Hippocampal formation (tissue), 2 donors: ENCODE results near the gene TMEM41B.
"Not testable (repeated sequence)": the region's sequence is repeated elsewhere in the genome, so short reads cannot be mapped to it uniquely, and the experiment has no call there.

Experiments
- DNase-seq, 2 donors: peaks; one replicate each; lab custom pipeline; 2025; lab: John Stamatoyannopoulos, UW

TMEM41B gene, protein sequence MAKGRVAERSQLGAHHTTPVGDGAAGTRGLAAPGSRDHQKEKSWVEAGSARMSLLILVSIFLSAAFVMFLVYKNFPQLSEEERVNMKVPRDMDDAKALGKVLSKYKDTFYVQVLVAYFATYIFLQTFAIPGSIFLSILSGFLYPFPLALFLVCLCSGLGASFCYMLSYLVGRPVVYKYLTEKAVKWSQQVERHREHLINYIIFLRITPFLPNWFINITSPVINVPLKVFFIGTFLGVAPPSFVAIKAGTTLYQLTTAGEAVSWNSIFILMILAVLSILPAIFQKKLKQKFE

DNA sequence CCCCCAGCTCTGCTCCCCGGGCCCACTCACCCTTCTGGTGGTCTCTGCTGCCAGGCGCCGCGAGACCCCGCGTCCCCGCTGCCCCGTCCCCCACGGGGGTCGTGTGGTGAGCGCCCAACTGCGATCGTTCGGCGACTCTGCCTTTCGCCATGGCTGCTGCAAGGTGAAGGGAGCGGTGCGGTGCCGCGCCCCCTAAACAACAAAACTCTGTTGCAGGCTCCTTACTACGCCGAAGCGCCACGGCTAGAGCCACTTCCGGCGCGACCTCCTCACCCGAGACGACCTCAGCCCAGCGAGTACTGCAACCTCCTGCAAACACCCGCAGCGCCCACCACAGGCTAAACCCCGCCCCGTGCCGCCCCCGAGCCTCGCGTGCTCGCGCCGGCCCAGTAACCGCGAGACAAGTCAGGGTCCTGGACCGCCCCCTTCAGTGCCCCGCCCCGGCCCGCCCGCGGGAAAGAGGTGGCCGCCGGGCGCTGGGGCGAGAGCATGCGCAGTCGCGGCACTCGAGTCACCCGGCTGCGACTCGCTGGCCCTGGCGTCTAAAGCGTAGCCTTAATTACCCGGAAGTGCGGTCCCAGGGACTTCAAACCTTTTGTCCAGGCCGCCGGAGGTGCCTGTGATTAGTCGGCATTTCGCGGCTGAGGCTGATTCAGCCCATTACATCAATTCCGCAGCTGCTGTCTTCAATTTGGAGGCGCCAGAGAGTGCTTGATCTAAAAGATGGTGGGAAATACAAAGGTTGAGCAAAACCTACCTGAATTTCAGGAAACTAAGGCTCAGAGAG is at the start of gene TMEM41B:
Gene TMEM41B, minus strand, starts transcription at position 303 of the 787 bp plus-strand sequence. Its CDS starts 152 bp downstream, at position 151.
- DNase-seq = peak; percentile 96 to 97

DNA sequence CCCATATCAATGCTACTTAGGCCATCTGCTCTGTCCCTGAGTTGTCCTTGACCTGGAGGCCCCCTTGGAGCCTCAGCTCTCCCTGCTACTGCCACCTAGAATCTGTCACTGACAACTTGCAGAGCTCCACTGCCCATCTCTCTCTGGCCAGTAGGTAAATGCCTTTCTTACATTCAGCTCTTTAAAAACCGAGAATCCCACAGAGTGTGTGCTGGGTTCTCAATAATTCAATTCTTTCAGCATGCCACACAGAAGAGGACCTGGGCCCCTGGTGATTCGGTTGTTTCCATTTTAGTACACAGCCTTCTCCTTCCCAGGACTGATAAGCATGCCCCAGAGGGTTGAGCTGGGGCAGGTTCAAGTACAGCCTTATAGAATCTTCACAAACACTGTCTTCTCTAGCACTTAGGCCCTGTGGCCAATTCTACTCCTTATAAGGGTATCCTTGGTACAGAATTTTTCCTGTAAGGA is 48.0 kb upstream of the TMEM41B start:
- DNase-seq = no peak

DNA sequence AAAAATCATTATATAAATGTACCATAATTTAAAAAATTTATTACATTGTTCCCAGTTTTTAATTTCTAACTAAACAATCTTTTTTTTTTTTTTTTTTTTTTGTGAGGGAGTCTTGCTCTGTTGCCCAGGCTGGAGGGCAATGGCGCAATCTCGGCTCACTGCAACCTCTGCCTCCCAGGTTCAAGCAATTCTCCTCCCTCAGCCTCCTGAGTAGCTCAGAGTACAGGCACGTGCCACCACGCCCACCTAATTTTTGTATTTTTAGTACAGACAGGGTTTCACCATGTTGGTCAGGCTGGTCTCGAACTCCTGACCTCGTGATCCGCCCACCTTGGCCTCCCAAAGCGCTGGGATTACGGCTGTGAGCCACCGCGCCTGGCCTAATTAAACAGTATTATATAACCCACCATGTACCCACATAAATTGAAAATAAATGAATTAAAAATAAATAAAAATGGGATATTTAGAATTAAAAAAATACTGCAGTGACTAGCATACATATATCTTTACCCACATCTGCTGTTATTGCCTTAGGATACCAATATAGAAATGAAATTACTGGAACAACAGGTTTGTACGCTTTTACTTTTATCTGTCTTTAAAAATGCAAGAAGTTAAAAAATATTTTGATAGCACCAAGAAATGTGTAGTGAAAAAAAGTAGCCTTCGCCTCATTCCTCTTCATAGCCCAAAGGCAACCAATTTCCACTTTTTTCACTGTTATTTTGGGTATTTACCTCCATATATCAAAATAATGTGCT is 46.6 kb upstream of the TMEM41B start:
- not testable (repeated sequence) for DNase-seq

DNA sequence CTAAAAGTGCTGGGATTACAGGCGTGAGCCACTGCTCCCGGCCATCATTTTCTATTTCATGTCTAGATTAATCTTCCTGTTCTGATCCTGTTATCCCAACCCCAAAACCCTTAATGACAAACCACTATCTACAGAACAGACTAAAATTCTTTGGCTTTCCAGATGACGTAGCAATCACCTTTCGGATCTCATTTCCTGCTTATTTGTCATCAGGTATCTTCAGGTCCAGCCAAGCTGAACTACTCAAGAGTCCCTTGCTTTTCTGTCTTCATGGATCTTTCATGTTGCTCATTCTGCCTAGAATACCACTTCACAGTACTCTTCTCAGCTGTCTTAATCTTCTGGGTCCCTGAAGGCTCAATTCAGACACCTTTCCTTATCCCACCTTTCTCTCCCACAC is 42.6 kb upstream of the TMEM41B start:
- no peak for DNase-seq

DNA sequence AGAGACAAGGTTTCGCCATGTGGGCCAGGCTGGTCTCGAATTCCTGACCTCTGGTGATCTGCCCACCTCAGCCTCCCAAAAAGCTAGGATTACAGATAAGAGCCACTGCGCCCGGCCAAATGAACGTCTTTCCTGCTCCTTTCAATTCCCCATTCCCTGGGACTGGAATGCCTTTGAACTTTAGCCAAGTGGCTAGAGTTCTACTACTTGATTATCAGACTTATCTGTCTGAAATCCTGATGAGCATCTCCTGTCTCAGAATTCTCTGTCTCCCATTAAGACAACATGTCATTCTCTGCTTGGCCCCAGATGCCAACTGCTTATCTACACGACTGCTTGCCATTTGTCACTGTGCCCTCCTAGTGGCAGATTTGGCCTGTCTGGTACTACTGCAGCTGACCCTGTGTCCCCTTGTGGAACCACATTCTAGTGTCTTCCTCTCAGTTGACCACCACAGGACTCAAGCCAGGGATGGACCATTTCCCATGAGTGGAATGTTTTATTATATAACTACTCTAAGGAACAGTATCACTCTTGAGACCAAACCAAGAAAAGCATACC is 37.0 kb upstream of the TMEM41B start:
- no peak for DNase-seq

DNA sequence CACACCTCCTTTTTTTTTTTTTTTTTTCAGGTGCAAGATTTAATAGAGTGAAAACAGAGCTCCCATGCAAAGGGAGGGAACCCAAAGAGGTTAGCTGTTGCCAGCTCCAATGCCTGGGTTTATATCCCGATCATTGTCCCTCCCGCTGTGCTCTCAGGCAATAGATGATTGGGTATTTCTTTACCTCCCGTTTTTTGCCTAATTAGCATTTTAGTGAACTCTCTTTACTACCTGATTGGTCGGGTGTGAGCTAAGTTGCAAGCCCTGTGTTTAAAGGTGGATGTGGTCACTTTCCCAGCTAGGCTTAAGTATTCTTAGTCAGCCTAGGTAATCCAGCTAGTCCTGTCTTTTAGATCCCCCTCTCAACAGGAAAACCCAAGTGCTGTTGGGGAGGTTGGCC is 33.4 kb upstream of the TMEM41B start:
- DNase-seq = not testable (repeated sequence)

DNA sequence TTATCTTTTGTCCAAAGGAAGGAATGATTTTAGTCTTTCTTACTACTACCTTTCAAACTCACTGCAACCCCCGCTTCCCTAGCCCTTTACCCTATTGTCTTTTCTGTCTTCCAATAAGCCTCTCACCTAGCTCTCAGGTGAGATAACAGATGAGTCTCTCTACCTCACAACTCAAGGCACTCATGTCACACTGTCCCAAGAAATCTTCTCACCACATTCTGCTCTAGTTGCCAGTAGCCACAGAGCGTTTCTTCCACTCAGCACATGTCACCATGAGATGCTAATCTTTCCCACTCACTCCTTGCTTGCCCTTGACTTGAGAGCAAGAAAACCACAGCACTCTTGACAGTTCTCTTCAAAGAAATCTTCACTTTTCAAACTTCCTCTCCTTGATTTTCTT is 32.7 kb upstream of the TMEM41B start:
- no peak for DNase-seq

DNA sequence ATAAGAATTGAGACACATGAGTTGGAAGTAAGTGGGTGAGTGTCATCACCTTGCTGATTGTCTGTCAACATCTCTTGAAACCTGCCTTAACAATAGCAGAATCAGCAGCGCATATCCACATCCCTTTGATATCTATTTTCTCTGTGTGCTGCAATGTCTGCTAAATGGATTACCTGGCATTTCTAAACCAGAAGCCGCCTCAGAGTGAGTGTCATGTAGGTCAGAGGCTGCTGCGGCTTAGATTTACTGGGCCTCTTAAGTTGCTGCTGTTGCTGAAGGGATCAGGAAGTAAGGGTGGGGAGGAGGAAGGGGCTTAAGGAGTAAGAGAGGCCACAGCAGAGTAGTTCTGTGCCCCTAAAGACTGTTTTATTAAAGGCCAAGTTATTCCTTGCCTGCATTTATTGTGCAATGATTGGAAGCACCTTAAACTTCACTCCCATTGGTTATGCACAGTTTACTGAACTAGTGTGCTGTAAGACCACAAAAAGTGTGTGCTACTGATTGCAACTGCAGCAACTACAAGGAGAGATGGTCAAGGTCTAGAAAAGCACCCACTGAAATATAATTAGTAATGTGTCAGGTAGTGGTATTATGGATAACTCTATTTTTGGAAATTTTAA is 29.8 kb upstream of the TMEM41B start:
- DNase-seq = no peak

DNA sequence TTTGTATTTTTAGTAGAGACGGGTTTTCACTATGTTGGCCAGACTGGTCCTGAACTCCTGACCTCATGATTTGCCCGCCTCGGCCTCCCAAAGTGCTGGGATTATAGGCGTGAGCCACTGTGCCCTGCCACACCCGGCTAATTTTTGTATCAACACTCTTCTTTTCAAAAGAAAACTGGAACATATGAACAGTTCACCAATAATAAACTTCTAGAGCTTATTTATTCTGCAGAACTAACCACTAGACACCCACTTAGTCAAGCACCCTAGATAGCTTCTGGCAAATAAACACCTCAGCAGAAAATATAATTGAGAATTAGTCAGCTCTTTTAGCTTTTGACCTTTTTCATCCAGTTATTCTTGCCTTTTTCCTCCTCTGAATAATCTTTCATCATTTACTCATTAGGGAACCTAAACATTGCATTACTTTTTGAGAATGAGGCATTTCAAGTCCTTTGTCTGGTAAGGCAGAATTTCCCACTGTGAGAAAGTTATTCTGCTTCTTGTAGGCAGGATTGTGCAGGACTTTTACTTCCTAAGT is 27.3 kb upstream of the TMEM41B start:
- no peak for DNase-seq

DNA sequence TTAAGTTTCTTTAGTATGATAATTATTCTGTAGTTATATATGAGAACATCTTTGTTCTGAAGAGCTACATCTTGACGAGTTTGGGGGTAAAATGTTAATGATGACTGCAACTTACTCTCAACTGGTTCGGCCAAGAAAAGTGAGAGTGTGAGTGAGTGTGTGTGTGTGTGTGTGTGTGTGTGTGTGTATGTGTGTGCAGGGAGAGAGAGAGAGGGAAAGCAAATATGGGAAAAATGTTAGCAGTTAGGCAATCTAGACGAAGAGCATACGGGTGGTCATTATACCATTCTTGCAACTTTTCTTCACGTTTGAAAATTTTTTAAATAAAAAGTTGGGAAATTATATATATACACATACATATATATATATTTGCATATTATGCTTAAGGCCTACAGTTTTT is 18.3 kb upstream of the TMEM41B start:
- no peak for DNase-seq

DNA sequence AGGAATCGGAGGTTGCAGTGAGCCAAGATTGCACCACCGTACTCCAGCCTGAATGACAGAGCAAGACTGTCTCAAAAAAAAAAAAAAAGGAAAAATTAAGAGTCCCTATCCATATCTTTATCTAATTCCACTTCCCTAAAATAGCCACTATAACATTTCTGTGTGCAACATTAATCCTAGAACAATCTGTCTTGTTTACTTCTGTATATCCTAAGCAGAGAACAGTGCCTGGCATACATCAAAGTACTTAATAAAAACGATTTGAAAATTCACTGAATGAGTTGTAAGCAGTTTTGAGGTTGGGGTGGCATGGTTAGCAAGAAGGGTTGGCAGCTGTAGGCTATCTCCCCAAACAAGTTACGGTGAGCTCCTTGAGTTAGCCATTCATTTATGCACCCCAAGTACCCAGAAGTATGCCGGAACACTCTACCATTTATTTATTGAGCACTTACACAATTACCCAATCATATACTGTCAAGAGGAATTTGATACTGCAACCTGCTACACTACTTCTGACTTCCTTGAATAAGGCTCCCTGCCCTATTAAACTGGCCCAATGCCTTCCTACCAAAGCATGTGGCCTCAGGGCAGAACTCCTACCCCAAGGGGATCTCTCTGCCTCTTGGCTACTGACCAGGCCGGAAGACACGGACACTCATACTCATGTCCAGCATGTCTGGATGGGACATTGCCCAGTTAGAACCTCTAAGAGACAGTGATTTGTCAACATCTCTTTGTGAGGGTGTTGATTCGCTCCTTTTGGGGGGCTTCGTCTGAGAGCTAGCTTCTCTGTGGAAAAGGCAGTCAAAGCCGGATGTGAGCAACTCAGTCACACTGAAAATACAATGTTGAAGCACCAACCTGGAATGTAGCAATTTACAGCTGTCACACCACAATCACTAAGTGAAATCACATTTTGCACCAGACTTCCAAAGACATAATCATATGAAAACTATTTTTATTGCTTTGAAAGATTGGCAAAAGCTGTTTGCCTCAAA is 16.3 kb upstream of the TMEM41B start:
- DNase-seq = no peak

DNA sequence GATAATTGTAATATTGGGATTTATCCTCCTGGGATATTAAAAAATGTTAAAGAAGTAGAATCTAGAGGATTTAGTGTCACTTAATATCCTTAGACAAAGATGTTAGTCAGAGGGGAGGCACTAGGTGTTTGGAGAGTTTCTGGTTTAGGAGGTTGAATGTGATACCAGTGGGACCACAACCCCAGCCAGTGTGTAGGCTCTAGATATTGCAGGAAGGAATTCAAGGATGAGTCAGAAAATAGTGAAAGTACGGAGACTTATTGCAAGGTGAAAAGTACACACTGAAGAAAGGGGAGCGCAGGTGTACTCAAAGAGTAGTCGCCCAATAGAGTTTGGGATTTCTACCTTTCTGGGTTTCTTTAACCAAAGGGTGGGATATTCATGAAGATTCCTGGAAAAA is 5.7 kb upstream of the TMEM41B start:
- no peak for DNase-seq

DNA sequence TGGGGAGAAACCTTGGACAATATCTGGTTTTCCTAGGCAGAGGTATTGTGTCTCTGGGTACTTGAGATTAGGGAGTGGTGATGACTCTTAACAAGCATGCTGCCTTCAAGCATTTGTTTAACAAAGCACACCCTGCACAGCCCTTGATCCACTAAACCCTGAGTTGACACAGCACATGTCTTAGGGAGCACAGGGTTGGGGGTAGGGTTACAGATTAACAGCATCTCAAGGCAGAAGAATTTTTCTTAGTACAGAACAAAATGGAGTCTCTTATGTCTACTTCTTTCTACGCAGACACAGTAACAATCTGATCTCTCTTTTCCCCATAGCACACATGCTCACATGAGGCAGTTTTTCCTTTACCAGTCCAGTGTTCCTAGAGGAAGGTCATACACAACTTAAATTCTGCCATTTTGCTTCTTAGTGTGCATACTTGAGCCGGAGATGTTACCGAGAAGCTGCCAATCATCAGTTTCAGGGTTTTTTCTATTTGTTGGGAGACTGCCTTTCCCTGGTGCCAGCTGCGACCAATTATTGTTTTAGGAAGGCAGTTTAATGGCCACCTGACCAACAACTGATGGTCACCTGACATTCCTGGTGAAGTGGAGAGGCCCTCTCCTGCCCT is 5.1 kb upstream of the TMEM41B start:
- DNase-seq = not testable (repeated sequence)

DNA sequence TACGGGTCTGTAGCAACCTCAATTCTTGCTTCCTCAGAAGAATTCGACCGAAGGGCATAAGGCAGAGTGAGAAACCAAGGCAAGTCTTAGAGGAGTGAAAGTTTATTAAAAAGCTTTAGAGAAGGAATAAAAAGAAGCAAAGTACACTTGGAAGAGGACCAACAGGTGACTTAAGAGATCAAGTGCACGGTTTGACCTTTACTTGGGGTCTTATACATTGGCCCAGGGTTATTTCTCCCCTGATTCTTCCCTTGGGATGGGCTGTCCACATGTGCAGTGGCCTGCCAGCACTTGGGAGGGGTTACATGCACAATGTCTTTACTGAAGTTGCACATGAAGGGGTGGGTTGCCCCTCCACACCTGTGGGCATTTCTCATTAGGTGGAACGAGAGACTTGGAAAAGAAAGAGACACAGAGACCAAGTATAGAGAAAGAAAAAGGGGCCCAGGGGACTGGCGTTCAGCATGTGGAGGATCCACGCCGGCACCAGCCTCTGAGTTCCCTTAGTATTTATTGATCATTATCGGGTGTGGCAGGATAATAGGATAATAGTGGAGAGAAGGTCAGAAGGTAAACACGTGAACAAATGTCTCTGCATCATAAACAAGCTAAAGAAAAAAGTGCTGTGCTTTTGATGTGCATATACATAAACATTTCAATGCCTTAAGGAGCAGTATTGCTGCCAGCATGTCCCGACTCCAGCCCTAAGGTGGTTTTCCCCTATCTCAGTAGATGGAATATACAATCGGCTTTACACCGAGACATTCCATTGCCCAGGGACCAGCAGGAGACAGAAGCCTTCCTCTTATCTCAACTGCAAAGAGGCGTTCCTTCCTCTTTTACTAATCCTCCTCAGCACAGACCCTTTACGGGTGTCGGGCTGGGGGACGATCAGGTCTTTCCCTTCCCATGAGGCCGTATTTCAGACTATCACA is 4.3 kb upstream of the TMEM41B start:
- DNase-seq = not testable (repeated sequence)

DNA sequence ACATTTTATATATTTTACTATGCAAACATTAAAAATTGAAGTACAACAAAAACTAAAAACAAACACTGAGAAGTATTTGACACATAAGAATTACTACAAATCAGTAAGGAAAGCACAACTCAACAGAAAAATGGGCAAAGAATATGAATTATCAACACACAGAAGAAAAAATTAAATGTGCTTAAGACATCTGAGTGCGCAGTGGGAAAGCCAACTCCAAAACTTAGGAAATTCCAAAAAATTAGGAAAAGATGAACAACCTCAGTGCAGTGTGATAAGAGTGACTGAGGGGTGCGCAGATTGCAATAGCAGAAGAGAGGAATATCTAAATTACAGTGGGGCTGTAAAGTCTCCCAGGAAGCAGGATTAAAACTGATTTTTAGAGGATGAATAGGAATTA is 1.9 kb upstream of the TMEM41B start:
- no peak for DNase-seq

DNA sequence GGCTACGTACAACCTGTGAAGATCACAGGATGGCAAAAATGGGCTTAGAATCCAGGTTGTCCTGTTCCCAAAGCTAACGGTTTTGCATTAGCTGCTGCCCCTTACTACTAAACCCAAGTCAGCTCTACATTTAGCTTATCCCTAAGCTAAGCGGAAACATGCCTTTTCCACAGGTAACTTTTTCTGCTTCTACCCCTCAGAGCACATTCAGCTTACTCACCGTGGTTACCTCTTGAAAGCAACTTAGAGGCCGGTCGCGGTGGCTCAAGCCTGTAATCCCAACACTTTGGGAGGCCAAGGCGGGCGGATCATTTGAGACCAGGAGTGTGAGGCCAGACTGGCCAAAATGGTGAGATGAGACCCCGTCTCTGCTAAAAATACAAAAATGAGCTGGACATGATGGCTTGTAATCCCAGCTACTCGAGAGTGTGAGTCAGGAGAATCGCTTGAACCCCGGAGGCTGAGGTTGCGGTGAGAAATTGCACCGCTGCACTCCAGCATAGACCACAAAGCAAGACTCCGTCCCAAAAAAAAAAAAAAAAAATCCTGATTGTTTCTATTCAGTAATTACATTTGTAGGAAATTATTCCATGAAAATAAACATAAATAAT is 790 bp upstream of the TMEM41B start:
- DNase-seq = no peak

DNA sequence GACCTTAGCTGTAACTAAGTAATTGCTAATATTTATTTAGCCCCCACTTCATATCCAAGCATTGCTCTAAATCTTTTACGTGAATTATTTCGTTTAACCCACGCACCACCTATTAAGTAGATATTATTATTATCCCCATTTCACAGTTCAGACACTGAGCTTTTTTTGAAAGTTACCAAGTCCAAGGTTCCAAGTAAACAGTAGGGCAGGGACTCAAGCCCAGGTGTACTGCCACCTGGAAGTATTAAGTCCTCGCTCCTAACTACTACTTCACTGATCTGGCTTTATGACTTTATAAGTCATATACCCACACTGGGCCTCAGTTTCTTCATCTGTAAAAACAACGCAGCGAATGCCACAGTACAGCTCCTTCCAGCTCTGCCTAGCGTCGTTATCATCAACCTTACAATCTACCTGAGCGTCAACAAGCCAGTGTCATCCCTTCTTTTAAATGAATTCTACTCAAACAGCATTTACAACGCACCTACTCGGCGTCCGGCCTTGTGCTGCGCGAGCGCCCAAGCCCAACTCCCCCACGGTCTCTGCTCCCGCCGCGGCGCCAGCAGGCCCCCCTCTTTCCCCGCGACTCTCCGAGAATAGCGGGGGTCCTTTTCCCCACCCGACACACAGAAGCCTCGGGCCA is 624 bp downstream of the TMEM41B start:
- DNase-seq = no peak
